Left ventricle myocardium inferior (tissue), 1 donor: ENCODE data around the gene MFNG. TPM values are rescaled to one million over a fixed set of nuclear protein-coding genes. Genes with fewer than 3 reads are reported as not detected.
"Not testable (repeated sequence)": the region's sequence is repeated elsewhere in the genome, so short reads cannot be mapped to it uniquely, and the experiment has no call there.

Experiments used
- DNase-seq: peaks from one replicate; pipeline ENCODE4 v3.0.0-alpha.2; 2020
- H3K27ac ChIP-seq: fragments of 200-600 bp; replicated peaks from 2 replicates; pipeline ENCODE4 v1.8.0; 2021
- H3K27me3 ChIP-seq: fragments of 200-600 bp; 2 replicates; pipeline ENCODE4 v1.8.0; 2021; ENCODE audit warnings: low read depth
- H3K36me3 ChIP-seq: fragments of 200-600 bp; 2 replicates; pipeline ENCODE4 v1.8.0; 2021
- H3K4me1 ChIP-seq: fragments of 200-600 bp; 2 replicates; pipeline ENCODE4 v1.8.0; 2021
- H3K4me3 ChIP-seq: fragments of 200-600 bp; 2 replicates; pipeline ENCODE4 v1.8.0; 2021; ENCODE audit warnings: mild to moderate bottlenecking, moderate library complexity
- H3K9me3 ChIP-seq: fragments of 200-600 bp; replicated peaks from 2 replicates; pipeline ENCODE4 v1.8.0; 2021
- intact Hi-C: fragments of 100-400 bp; cut with micrococcal nuclease; formaldehyde crosslinking; loops from one replicate; pipeline ENCODE4 v1.11.0; 2022
- long read RNA-seq: library from polyadenylated mRNA; unstranded; transcript quantifications from one replicate; pipeline ENCODE4 v2.0.0, GENCODE V29; 2021
- total RNA-seq: library from RNA; stranded (reverse); fragmentation: NEBNext Ultra II Directional; extraction: Animal tissue kit (Norgen Biotek cat#: 25700); gene quantifications from one replicate; pipeline ENCODE4 v1.2.1, GENCODE V29; 2021
- TF ChIP-seq, protein P1 (sequence below): fragments of 200-600 bp; IDR thresholded peaks from 2 replicates; pipeline ENCODE4 v1.8.0; 2021; ENCODE audit warnings: antibody characterized with exemption, mild to moderate bottlenecking, borderline replicate concordance
- donor health status: DM: no; HTN: yes; CAD: no; lungs with severe emphysema.

MFNG gene, protein sequence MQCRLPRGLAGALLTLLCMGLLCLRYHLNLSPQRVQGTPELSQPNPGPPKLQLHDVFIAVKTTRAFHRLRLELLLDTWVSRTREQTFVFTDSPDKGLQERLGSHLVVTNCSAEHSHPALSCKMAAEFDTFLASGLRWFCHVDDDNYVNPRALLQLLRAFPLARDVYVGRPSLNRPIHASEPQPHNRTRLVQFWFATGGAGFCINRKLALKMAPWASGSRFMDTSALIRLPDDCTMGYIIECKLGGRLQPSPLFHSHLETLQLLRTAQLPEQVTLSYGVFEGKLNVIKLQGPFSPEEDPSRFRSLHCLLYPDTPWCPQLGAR
- total RNA-seq, result 11.8 TPM
- long read RNA-seq, transcript MFNG-201 (8 exons, 2,088 nt), result major isoform, 24 of 31 reads
- long read RNA-seq, partial matches to known transcripts, result 2 of 31 reads
- long read RNA-seq, other reads (novel, unspliced or antisense), result 5 of 31 reads

DNA sequence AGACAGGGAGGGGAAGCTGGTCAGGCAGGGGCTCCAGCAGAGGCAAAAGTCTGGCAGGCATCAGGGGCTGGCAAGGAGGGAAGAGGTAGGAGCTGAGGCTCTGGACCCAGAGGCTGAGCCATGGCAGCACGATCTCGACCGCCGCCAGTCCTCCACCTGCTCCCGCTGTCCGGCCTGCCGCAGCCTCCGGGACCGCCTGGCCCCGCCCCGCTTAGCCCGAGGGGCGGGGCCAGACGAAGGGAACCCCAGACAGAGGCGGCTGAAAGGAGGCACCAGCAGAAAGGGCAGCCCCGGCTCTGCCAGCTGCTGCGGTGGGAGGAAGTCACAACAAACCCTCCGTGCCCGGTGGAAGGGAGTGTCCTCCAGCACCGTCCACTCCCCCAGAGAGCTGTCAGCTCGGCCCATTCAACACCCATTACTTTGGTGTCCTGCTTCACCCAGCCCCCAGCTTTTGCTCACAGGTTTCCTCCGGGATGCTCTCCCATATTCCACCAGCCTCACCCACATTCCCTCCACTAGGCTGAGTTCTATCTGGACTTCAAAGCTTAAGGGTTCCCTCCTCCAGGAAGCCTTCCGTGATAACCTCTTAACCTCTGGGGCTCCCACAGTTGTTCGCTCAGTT lies at the start of gene MFNG:
Gene MFNG (minus strand): TSS at position 161 of the 622 bp plus-strand sequence. CDS start 207 bp downstream, outside the sequence.
- peak within 1 kb of the TSS; percentile 88 for H3K27ac ChIP-seq
- TF ChIP-seq, protein P1, sequence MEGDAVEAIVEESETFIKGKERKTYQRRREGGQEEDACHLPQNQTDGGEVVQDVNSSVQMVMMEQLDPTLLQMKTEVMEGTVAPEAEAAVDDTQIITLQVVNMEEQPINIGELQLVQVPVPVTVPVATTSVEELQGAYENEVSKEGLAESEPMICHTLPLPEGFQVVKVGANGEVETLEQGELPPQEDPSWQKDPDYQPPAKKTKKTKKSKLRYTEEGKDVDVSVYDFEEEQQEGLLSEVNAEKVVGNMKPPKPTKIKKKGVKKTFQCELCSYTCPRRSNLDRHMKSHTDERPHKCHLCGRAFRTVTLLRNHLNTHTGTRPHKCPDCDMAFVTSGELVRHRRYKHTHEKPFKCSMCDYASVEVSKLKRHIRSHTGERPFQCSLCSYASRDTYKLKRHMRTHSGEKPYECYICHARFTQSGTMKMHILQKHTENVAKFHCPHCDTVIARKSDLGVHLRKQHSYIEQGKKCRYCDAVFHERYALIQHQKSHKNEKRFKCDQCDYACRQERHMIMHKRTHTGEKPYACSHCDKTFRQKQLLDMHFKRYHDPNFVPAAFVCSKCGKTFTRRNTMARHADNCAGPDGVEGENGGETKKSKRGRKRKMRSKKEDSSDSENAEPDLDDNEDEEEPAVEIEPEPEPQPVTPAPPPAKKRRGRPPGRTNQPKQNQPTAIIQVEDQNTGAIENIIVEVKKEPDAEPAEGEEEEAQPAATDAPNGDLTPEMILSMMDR, result no peak
- no peaks in the 10 kb centered on the region for H3K9me3 ChIP-seq
- intact Hi-C loops, result no loop called here
- H3K4me1 ChIP-seq, result peaks cover 53% of the 10 kb centered on the region
- peak within 1 kb of the TSS; percentile 67 for H3K4me3 ChIP-seq
- no peaks in the 10 kb centered on the region for H3K36me3 ChIP-seq
- DNase-seq, result peak; percentile 70
- H3K27me3 ChIP-seq, result peaks cover 30% of the 10 kb centered on the region

DNA sequence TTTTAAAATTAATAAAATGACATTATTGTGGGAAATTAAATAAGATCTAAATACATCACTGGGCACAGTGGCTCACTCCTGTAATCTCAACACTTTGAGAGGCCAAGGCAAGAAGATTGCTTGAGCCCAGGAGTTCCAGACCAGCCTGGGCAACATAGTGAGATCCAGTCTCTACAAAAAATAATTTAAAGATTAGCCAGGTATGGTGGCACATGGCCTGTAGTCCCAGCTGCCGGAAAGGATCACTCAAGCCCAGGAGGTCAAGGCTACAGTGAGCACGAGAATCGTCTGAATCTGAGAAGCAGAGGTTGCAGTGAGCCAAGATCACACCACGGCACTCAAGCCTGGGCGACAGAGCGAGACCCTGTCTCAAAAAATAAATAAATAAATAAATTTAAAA lies 49.0 kb upstream of the MFNG start:
- Histone ChIP-seq H3K27me3 (no peaks in the 10 kb centered on the region), H3K4me1 (peaks cover 10% of the 10 kb centered on the region), H3K4me3 (no peak overlapping the region), H3K9me3 (no peaks in the 10 kb centered on the region), H3K27ac (no peak overlapping the region), H3K36me3 (no peaks in the 10 kb centered on the region)
- intact Hi-C loops, result no loop called here
- DNase-seq, result no peak
- TF ChIP-seq, protein P1, result no peak

DNA sequence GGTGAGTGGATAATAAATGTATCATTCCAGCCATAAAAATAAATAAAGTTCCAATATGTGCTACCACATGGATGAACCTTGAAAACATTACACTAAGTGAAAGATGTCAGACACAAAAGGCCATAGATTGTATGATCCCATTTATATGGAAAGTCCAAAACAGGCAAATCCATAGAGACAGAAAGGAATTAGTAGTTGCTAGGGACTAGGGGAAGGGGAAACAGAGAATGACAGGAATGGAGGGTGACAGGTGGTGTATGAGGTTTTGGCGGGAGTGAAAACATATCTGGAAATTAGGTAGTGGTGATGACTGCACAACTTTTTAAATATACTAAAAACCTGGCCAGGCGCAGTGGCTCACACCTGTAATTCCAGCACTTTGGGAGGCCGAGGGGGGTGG lies 48.3 kb upstream of the MFNG start:
- peaks cover 10% of the 10 kb centered on the region for H3K4me1 ChIP-seq
- no peaks in the 10 kb centered on the region for H3K36me3 ChIP-seq
- H3K27ac ChIP-seq, result no peak overlapping the region
- no peak overlapping the region for H3K4me3 ChIP-seq
- intact Hi-C loops, result no loop called here
- H3K9me3 ChIP-seq, result no peaks in the 10 kb centered on the region
- TF ChIP-seq, protein P1, result no peak
- no peaks in the 10 kb centered on the region for H3K27me3 ChIP-seq
- no peak for DNase-seq

DNA sequence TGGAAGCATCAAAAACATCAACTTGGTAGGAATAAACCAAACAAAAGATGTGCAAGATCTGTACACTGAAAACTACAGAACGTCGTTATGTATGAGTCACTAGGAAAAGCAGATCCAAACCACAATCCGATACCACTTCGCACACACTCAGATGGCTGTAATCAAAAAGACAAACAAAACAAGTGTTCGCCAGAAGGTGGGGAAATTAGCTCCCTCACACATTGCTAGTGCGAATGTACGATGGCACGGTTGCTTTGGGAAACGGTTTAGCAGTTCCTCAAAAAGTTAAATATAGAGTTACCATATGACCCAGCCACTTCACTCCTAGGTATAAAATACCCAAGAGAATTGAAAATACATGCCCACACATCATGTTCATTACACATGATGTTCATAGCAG lies 47.8 kb upstream of the MFNG start:
- H3K4me3 ChIP-seq, result no peak overlapping the region
- no peaks in the 10 kb centered on the region for H3K36me3 ChIP-seq
- TF ChIP-seq, protein P1, result no peak
- H3K27ac ChIP-seq, result no peak overlapping the region
- DNase-seq, result no peak
- intact Hi-C loops, result no loop called here
- H3K9me3 ChIP-seq, result no peaks in the 10 kb centered on the region
- H3K27me3 ChIP-seq, result no peaks in the 10 kb centered on the region
- peaks cover 8% of the 10 kb centered on the region for H3K4me1 ChIP-seq

DNA sequence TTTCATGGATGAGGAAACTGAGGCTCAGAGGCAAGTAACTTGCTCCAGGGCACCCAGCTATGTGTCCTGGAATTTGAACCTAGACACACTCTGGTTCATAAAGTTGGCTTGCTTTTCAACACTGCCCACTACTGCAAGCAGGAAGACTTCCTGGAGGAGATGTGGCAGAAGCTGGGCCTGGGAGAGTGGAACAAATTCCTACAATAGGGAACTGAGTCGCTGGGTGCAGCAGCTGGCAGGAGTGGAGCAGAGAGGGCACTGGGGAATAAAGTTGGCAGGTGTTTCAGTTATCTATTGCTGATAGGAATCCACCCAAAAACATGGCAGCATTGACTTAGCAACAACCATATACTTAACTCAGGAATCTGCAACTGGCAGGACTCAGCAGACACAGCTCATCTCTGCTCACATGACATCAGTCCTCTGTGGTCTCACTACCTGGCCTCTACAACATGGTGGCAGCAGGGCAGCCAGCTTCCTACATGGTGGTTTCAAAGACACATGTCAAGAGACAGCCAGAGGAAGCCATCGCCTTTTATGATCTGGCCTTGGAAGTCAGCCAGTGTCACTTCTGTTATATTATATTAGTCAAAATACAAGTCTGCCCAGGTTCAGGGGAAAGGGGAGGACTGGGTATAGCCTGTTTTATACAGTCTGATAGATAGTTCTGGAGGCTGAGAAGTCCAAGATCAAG lies 43.6 kb upstream of the MFNG start:
- H3K27ac ChIP-seq, result no peak overlapping the region
- TF ChIP-seq, protein P1, result no peak
- H3K9me3 ChIP-seq, result no peaks in the 10 kb centered on the region
- no peak for DNase-seq
- intact Hi-C loops, result no loop called here
- peaks cover 6% of the 10 kb centered on the region for H3K4me1 ChIP-seq
- no peaks in the 10 kb centered on the region for H3K36me3 ChIP-seq
- H3K27me3 ChIP-seq, result peaks cover 4% of the 10 kb centered on the region
- H3K4me3 ChIP-seq, result no peak overlapping the region

DNA sequence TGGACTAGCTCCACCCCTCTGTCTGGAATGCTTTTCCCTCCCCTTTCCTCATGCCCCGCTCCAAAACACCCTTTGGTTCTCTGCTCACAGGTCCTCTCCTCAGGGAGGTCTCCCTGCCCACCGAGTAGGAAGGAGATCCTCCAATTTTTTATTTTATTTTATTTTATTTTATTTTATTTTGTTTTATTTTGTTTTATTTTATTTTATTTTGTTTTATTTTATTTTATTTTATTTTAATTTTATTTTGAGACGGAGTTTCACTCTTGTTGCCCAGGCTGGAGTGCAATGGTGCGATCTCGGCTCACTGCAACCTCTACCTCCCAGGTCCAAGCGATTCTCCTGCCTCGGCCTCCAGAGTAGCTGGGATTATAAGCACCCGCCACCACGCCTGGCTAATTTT lies 41.8 kb upstream of the MFNG start:
- H3K9me3 ChIP-seq, H3K4me1 ChIP-seq, intact Hi-C loops, H3K36me3 ChIP-seq, H3K27ac ChIP-seq, H3K4me3 ChIP-seq, DNase-seq: not testable (repeated sequence)
- H3K27me3 ChIP-seq, result peaks cover 21% of the 10 kb centered on the region

DNA sequence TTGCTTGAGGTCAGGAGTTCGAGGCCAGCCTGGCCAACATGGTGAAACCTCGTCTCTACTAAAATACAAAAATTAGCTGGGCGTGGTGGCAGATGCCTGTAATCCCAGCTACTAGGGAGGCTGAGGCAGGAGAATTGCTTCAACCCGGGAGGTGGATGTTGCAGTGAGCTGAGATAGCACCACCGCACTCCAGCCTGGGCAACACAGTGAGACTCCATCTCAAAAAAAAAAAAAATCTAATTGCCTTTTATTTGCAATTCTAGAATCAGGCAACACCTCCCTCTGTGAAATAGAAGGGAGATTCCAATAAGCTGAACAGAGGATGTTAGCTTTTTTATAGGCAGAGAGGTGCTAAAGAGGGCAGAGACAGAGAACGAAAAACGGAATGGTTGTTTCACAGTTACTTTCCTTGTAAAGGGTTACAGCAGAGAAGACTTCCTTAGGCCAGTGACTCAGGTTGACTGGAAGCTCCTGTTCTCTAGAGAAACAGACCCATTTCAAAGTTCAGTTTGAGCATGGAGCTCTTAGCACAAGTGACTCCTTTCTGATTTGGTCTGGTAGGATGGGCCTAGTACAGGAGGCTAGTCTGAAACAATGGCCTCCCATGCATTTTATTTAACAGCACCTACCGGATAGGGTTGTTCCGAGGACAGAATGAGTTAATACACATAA lies 41.0 kb upstream of the MFNG start:
- H3K4me3 ChIP-seq, H3K36me3 ChIP-seq, H3K9me3 ChIP-seq, H3K27ac ChIP-seq, intact Hi-C loops, DNase-seq, H3K4me1 ChIP-seq: not testable (repeated sequence)
- peaks cover 22% of the 10 kb centered on the region for H3K27me3 ChIP-seq
